CD14-positive monocyte (primary cell): ENCODE results near the gene TMTC1. TPM values are rescaled to one million over a fixed set of nuclear protein-coding genes. Genes with fewer than 3 reads are reported as not detected.

ENCODE experiments used
- DNase-seq, 3 donors: peaks; one replicate each; pipeline ENCODE4 v3.0.0-alpha.2; 2011 to 2022
- H2AFZ ChIP-seq: 2 replicates; pipeline ENCODE4 v1.6.0; 2012; ENCODE audit warnings: mild to moderate bottlenecking, low read depth, low read length, inconsistent platforms; ENCODE audit not compliant: insufficient read depth, poor library complexity, severe bottlenecking
- H3K27ac ChIP-seq, 2 donors: 1 replicate in 1 of 2; 2 replicates in 1 of 2; pipeline ENCODE4 v1.5.1; 2012 to 2013; ENCODE audit warnings: low read length in 2 of 2, control low read depth in 1 of 2, inconsistent platforms in 1 of 2, low read depth in 1 of 2, mild to moderate bottlenecking in 1 of 2
- H3K27me3 ChIP-seq, 2 donors: one replicate each; pipeline versions ENCODE4 v1.6.0 to v1.6.1; 2011 to 2013; ENCODE audit warnings: low read length in 2 of 2; ENCODE audit not compliant: control insufficient read depth in 2 of 2, insufficient read depth in 2 of 2
- H3K36me3 ChIP-seq, 2 donors: replicated peaks in 1 of 2; 1 replicate in 1 of 2; 2 replicates in 1 of 2; pipeline versions ENCODE4 v1.5.1 to v1.6.1; 2012 to 2013; ENCODE audit warnings: low read length in 2 of 2, control low read depth in 1 of 2, inconsistent platforms in 1 of 2, mild to moderate bottlenecking in 1 of 2; ENCODE audit not compliant: insufficient read depth in 2 of 2, control insufficient read depth in 1 of 2
- H3K4me1 ChIP-seq, 2 donors: 1 replicate in 1 of 2; 2 replicates in 1 of 2; pipeline versions ENCODE4 v1.5.1 to v1.6.1; 2012 to 2013; ENCODE audit warnings: low read length in 2 of 2, control low read depth in 1 of 2, inconsistent platforms in 1 of 2, mild to moderate bottlenecking in 1 of 2, moderate library complexity in 1 of 2; ENCODE audit not compliant: insufficient read depth in 2 of 2, control insufficient read depth in 1 of 2
- H3K4me2 ChIP-seq: replicated peaks from 2 replicates; pipeline ENCODE3; 2012; ENCODE audit warnings: low read length, moderate library complexity, mild to moderate bottlenecking; ENCODE audit not compliant: poor library complexity, severe bottlenecking; ENCODE audit errors: extremely low read depth
- H3K4me3 ChIP-seq, 3 experiments: fragments of 200-600 bp in 1 of 3; sonication (generic) in 1 of 3; replicated peaks in 1 of 3; 1 replicate in 2 of 3; 2 replicates in 1 of 3; pipeline ENCODE4 v1.5.1; 2011 to 2013; ENCODE audit warnings: low read length in 3 of 3, mild to moderate bottlenecking in 3 of 3, control low read depth in 2 of 3, low read depth in 2 of 3, inconsistent platforms in 1 of 3, moderate library complexity in 1 of 3
- H3K79me2 ChIP-seq: 2 replicates; pipeline ENCODE4 v1.6.0; 2012; ENCODE audit warnings: mild to moderate bottlenecking, control low read depth, inconsistent platforms, low read length, moderate library complexity; ENCODE audit not compliant: insufficient read depth
- H3K9ac ChIP-seq: 2 replicates; pipeline ENCODE4 v1.6.0; 2017; ENCODE audit warnings: low read length, mild to moderate bottlenecking; ENCODE audit not compliant: insufficient read depth, poor library complexity, severe bottlenecking
- H3K9me3 ChIP-seq, 2 donors: replicated peaks in 1 of 2; 1 replicate in 1 of 2; 2 replicates in 1 of 2; pipeline versions ENCODE4 v1.5.1 to v1.6.1; 2012 to 2013; ENCODE audit warnings: low read length in 2 of 2, control low read depth in 1 of 2; ENCODE audit not compliant: control insufficient read depth in 1 of 2, insufficient read depth in 1 of 2
- H4K20me1 ChIP-seq: 2 replicates; pipeline ENCODE4 v1.6.0; 2012; ENCODE audit warnings: mild to moderate bottlenecking, low read length, control low read depth, moderate library complexity; ENCODE audit not compliant: insufficient read depth
- H3K27ac Mint-ChIP-seq, 7 donors: one replicate each; pipeline ENCODE4 v1.8.0; 2020; ENCODE audit warnings: mild to moderate bottlenecking in 7 of 7, mixed read lengths in 7 of 7, moderate library complexity in 6 of 7, inconsistent platforms in 2 of 7
- H3K27me3 Mint-ChIP-seq, 3 donors: one replicate each; pipeline ENCODE4 v1.8.0; 2021 to 2022; ENCODE audit warnings: low read depth in 3 of 3, mild to moderate bottlenecking in 3 of 3, mixed read lengths in 3 of 3, moderate library complexity in 3 of 3, inconsistent platforms in 1 of 3
- H3K36me3 Mint-ChIP-seq, 2 donors: one replicate each; pipeline ENCODE4 v1.8.0; 2020; ENCODE audit warnings: mixed read lengths in 2 of 2, inconsistent platforms in 1 of 2, mild to moderate bottlenecking in 1 of 2
- H3K4me1 Mint-ChIP-seq: one replicate; pipeline ENCODE4 v1.8.0; 2020; ENCODE audit warnings: mild to moderate bottlenecking, mixed read lengths
- H3K4me3 Mint-ChIP-seq, 2 donors: one replicate each; pipeline ENCODE4 v1.8.0; 2020; ENCODE audit warnings: mild to moderate bottlenecking in 2 of 2, mixed read lengths in 2 of 2, moderate library complexity in 1 of 2
- H3K9me3 Mint-ChIP-seq, 7 donors: one replicate each; pipeline ENCODE4 v1.8.0; 2020 to 2022; ENCODE audit warnings: mixed read lengths in 7 of 7, mild to moderate bottlenecking in 6 of 7, moderate library complexity in 6 of 7, inconsistent platforms in 2 of 7
- CTCF ChIP-seq: fragments of 200-600 bp; IDR thresholded peaks from one replicate; pipeline ENCODE4 v1.8.0; 2022; ENCODE audit warnings: antibody characterized with exemption, mild to moderate bottlenecking
- WGBS: methylation state at CpG from one replicate; pipeline ENCODE4 v1.1.5; 2013; ENCODE audit warnings: missing lambda C conversion rate; ENCODE audit not compliant: insufficient coverage; 5-methylcytosine and 5-hydroxymethylcytosine counted together
- intact Hi-C, 2 donors: fragments of 100-400 bp; cut with micrococcal nuclease; formaldehyde crosslinking; loops; one replicate each; pipeline versions ENCODE4 v1.15.0 to v1.15.1; 2023
- polyA plus RNA-seq, 3 donors: library from polyadenylated mRNA; depleted of rRNA in 1 of 3; unstranded in 2 of 3; stranded (reverse) in 1 of 3; fragments of 300-500 nt in 2 of 3; fragments of >200 nt in 1 of 3; fragmentation: Illumina TruSeq in 2 of 3; gene quantifications; 1 replicate in 2 of 3; 2 replicates in 1 of 3; pipeline ENCODE4 v1.2.3, GENCODE V29; 2012 to 2021

TMTC1 gene
- polyA plus RNA-seq, 3 donors = 0.57 to 5.6 (median 2.1) TPM

GRCh38 chr12:29563071-29563470, 220.7 kb downstream of the TMTC1 start:
- peaks cover 18% of the 10 kb centered on the region for H3K4me1 Mint-ChIP-seq
- no peak for TF ChIP-seq CTCF
- H3K27ac ChIP-seq = no peak overlapping the region
- H3K9me3 Mint-ChIP-seq = peaks cover 0 to 3% (median 0%) of the 10 kb centered on the region in 7 donors
- intact Hi-C loops = no loop called here
- H3K9ac ChIP-seq = no peak overlapping the region
- WGBS = 100% methylated on average over 1 of the region's 1 CpG
- H3K4me2 ChIP-seq = peak overlapping the region; percentile 47
- no peaks in the 10 kb centered on the region for H3K36me3 ChIP-seq
- no peak overlapping the region for H2AFZ ChIP-seq
- no peak overlapping the region for H3K27ac Mint-ChIP-seq
- peaks cover 0 to 6% of the 10 kb centered on the region in 2 donors for H3K4me1 ChIP-seq
- H3K36me3 Mint-ChIP-seq = peaks cover 0 to 25% of the 10 kb centered on the region in 2 donors
- no peaks in the 10 kb centered on the region for H3K27me3 ChIP-seq
- peaks cover 0 to 7% (median 4%) of the 10 kb centered on the region in 3 donors for H3K27me3 Mint-ChIP-seq
- no peaks in the 10 kb centered on the region for H3K79me2 ChIP-seq
- H4K20me1 ChIP-seq = no peaks in the 10 kb centered on the region
- H3K4me3 Mint-ChIP-seq = no peak overlapping the region
- no peak overlapping the region for H3K4me3 ChIP-seq
- H3K9me3 ChIP-seq = no peaks in the 10 kb centered on the region
- no peak for DNase-seq

- Histone ChIP-seq H4K20me1 (no peaks in the 10 kb centered on the region), H3K4me2 (no peak overlapping the region), H3K4me3 (no peak overlapping the region), H3K9me3 (no peaks in the 10 kb centered on the region), H3K9ac (no peak overlapping the region), H3K36me3 (no peaks in the 10 kb centered on the region), H3K27ac (no peak overlapping the region), H3K27me3 (no peaks in the 10 kb centered on the region), H3K4me1 (peaks cover 0 to 6% of the 10 kb centered on the region in 2 donors), H2AFZ (no peak overlapping the region), H3K79me2 (no peaks in the 10 kb centered on the region)
- intact Hi-C loops = no loop called here
- 100% methylated on average over 3 of the region's 4 CpGs for WGBS
- H3K27me3 Mint-ChIP-seq = peaks cover 0 to 9% (median 4%) of the 10 kb centered on the region in 3 donors
- H3K4me3 Mint-ChIP-seq = no peak overlapping the region
- H3K27ac Mint-ChIP-seq = no peak overlapping the region
- H3K36me3 Mint-ChIP-seq = peaks cover 0 to 25% of the 10 kb centered on the region in 2 donors
- no peak for TF ChIP-seq CTCF
- peaks cover 0 to 3% (median 0%) of the 10 kb centered on the region in 7 donors for H3K9me3 Mint-ChIP-seq
- H3K4me1 Mint-ChIP-seq = peaks cover 18% of the 10 kb centered on the region
- DNase-seq = no peak
Measured at GRCh38 chr12:29562110-29562804, 221.5 kb downstream of the TMTC1 start.
